Osteoblast (primary cell): ENCODE measurements around the gene TAOK2. TPM values are rescaled to one million over a fixed set of nuclear protein-coding genes. Genes with fewer than 3 reads are reported as not detected.

Experiments
- DNase-seq: peaks from one replicate; pipeline ENCODE4 v3.0.0; 2011; ENCODE audit warnings: low spot score, mixed read lengths; ENCODE audit not compliant: insufficient read length; ENCODE audit errors: missing footprints
- H2AFZ ChIP-seq: 2 replicates; pipeline ENCODE4 v1.6.0; 2011; ENCODE audit warnings: mild to moderate bottlenecking, low read length
- H3K27ac ChIP-seq: 2 replicates; pipeline ENCODE4 v1.5.1; 2011; ENCODE audit warnings: mild to moderate bottlenecking, low read depth, low read length, moderate library complexity
- H3K27me3 ChIP-seq: 2 replicates; pipeline ENCODE4 v1.6.0; 2012; ENCODE audit warnings: mild to moderate bottlenecking, control low read depth, inconsistent platforms, low read length, moderate library complexity; ENCODE audit not compliant: insufficient read depth
- H3K36me3 ChIP-seq: 2 replicates; pipeline ENCODE4 v1.5.1; 2011; ENCODE audit warnings: mild to moderate bottlenecking, low read length, control low read depth, moderate library complexity; ENCODE audit not compliant: insufficient read depth
- H3K4me1 ChIP-seq: 2 replicates; pipeline ENCODE4 v1.5.1; 2011; ENCODE audit warnings: mild to moderate bottlenecking, low read length, control low read depth, moderate library complexity; ENCODE audit not compliant: insufficient read depth
- H3K4me2 ChIP-seq: 2 replicates; pipeline ENCODE4 v1.6.0; 2011; ENCODE audit warnings: mild to moderate bottlenecking, low read length; ENCODE audit not compliant: insufficient read depth
- H3K4me3 ChIP-seq: fragments of 200-600 bp; sonication (generic); 3 replicates; pipeline ENCODE4 v1.5.1; 2012; ENCODE audit warnings: mild to moderate bottlenecking, low read length, inconsistent platforms; ENCODE audit not compliant: insufficient read depth
- H3K79me2 ChIP-seq: 2 replicates; pipeline ENCODE4 v1.6.0; 2012; ENCODE audit warnings: mild to moderate bottlenecking, low read length, control low read depth, inconsistent platforms; ENCODE audit not compliant: insufficient read depth
- H3K9me3 ChIP-seq: 2 replicates; pipeline ENCODE4 v1.5.1; 2011; ENCODE audit warnings: low read depth, low read length, control low read depth
- H4K20me1 ChIP-seq: 2 replicates; pipeline ENCODE4 v1.6.0; 2012; ENCODE audit warnings: mild to moderate bottlenecking, low read length, control low read depth; ENCODE audit not compliant: insufficient read depth
- CTCF ChIP-seq: IDR thresholded peaks from 2 replicates; pipeline ENCODE4 v1.5.1; 2011; ENCODE audit warnings: mild to moderate bottlenecking, low read depth, low read length, moderate library complexity; ENCODE audit errors: extremely low read depth
- total RNA-seq: library from RNA; depleted of rRNA; stranded (reverse); fragments of >200 nt; gene quantifications from 2 replicates; pipeline ENCODE4 v1.2.3, GENCODE V29; 2012

The TAOK2 gene
- total RNA-seq, 1 donor: 39.1 TPM

- peaks cover 7% of the 10 kb centered on the region for H3K79me2 ChIP-seq
- peak overlapping the region; percentile 77 for H2AFZ ChIP-seq
- no peak for DNase-seq
- H3K4me2 ChIP-seq: peak overlapping the region; percentile 80
- peaks cover 9% of the 10 kb centered on the region for H3K4me1 ChIP-seq
- no peaks in the 10 kb centered on the region for H4K20me1 ChIP-seq
- H3K27me3 ChIP-seq: no peaks in the 10 kb centered on the region
- peak overlapping the region; percentile 61 for H3K27ac ChIP-seq
- no peaks in the 10 kb centered on the region for H3K9me3 ChIP-seq
- TF ChIP-seq CTCF: no peak
- peak overlapping the region; percentile 74 for H3K4me3 ChIP-seq
- H3K36me3 ChIP-seq: peaks cover 8% of the 10 kb centered on the region
Measured at GRCh38 chr16:29963021-29963743, 10.5 kb upstream of the TAOK2 start.

- Histone ChIP-seq H3K4me2 (no peak overlapping the region), H3K4me3 (no peak overlapping the region), H3K9me3 (no peaks in the 10 kb centered on the region), H3K36me3 (peaks cover 31% of the 10 kb centered on the region), H4K20me1 (no peaks in the 10 kb centered on the region), H3K27ac (no peak overlapping the region), H3K79me2 (peaks cover 5% of the 10 kb centered on the region), H2AFZ (no peak overlapping the region), H3K27me3 (no peaks in the 10 kb centered on the region), H3K4me1 (peaks cover under 1% of the 10 kb centered on the region)
- no peak for TF ChIP-seq CTCF
- DNase-seq: no peak
Measured at GRCh38 chr16:29968205-29968604, 5.5 kb upstream of the TAOK2 start.

DNA sequence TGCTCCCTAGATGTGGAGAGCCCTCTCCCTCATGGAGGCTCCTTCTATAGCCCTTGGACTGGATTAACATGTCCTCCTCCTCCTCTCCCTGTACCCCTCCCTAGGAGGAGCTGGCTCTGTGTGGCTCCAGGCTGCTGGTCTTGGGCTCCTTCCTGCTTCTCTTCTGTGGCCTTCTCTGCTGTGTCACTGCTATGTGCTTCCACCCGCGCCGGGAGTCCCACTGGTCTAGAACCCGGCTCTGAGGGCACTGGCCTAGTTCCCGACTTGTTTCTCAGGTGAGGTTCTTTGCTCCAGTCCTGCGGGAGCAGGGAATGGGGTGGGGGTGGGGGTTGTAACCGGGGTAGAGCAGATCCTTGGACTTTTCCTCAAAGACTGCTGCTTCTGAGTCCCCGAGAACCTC, 2.4 kb upstream of the TAOK2 start:
- TF ChIP-seq CTCF: no peak
- H3K27ac ChIP-seq: no peak overlapping the region
- H2AFZ ChIP-seq: no peak overlapping the region
- H3K27me3 ChIP-seq: no peaks in the 10 kb centered on the region
- H3K79me2 ChIP-seq: peaks cover 26% of the 10 kb centered on the region
- H4K20me1 ChIP-seq: peaks cover 21% of the 10 kb centered on the region
- H3K4me2 ChIP-seq: no peak overlapping the region
- DNase-seq: no peak
- no peak overlapping the region for H3K4me3 ChIP-seq
- peaks cover 19% of the 10 kb centered on the region for H3K4me1 ChIP-seq
- peaks cover 28% of the 10 kb centered on the region for H3K36me3 ChIP-seq
- H3K9me3 ChIP-seq: no peaks in the 10 kb centered on the region

DNA sequence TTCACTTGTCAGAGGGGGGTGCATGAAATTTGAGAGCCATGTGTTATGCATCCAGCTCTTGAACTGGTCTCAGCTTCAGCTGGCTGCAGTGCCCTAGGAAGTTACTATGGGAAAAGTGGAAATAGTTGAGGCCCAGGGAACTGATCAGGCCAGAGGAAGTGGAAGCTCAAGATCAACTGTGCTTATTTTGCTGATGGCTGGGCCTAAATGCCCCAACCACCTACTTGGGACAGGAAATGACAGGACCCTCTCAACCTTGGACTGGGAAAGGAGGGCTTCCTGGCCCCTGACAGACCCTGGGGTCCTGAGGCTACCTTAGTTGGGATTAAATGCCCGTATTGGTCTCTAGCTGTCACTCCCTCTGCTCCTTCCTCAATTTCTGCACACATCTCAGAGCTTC, 1.2 kb upstream of the TAOK2 start:
- TF ChIP-seq CTCF: no peak
- peaks cover 38% of the 10 kb centered on the region for H3K79me2 ChIP-seq

More for the DNA sequence above, 1.2 kb upstream of the TAOK2 start:
- Histone ChIP-seq H3K27ac (no peak overlapping the region), H3K9me3 (no peaks in the 10 kb centered on the region), H4K20me1 (peaks cover 33% of the 10 kb centered on the region), H2AFZ (no peak overlapping the region), H3K4me3 (no peak overlapping the region), H3K4me2 (no peak overlapping the region), H3K36me3 (peaks cover 34% of the 10 kb centered on the region), H3K4me1 (peaks cover 28% of the 10 kb centered on the region), H3K27me3 (no peaks in the 10 kb centered on the region)
- no peak for DNase-seq
